HEK293T (cell line): ENCODE measurements around the gene SASS6.

ENCODE experiments used
- CTCF ChIA-PET: fragments of 350-600 bp; formaldehyde crosslinking; extraction: SDS; loops from one replicate; lab custom pipeline; 2021; ENCODE audit warnings: antibody characterized with exemption, inconsistent platforms; lab: Yijun Ruan, JAX
- POLR2A ChIA-PET: fragments of 350-600 bp; formaldehyde crosslinking; extraction: SDS; loops from one replicate; lab custom pipeline; 2020; ENCODE audit warnings: antibody characterized with exemption, inconsistent platforms; lab: Yijun Ruan, JAX
- DNase-seq: peaks from one replicate; pipeline ENCODE4 v3.0.0; 2012; ENCODE audit warnings: mixed read lengths; ENCODE audit errors: extremely low spot score
- ARNT ChIP-seq: fragments of 450-650 bp; IDR thresholded peaks from 2 replicates; pipeline ENCODE4 v1.6.1; 2017; ENCODE audit warnings: mild to moderate bottlenecking
- BHLHE40 ChIP-seq: fragments of 450-650 bp; IDR thresholded peaks from 2 replicates; pipeline ENCODE4 v1.6.1; 2016; ENCODE audit warnings: mild to moderate bottlenecking, moderate library complexity, borderline replicate concordance
- CTBP1 ChIP-seq: fragments of 450-650 bp; IDR thresholded peaks from 2 replicates; pipeline ENCODE4 v1.6.1; 2016; ENCODE audit warnings: borderline replicate concordance
- ELF4 ChIP-seq: fragments of 450-650 bp; IDR thresholded peaks from 2 replicates; pipeline ENCODE4 v1.6.1; 2017; ENCODE audit warnings: antibody characterized with exemption
- FOXA1 ChIP-seq: fragments of 450-650 bp; IDR thresholded peaks from 2 replicates; pipeline ENCODE4 v1.6.1; 2016; ENCODE audit warnings: mild to moderate bottlenecking
- FOXK2 ChIP-seq: fragments of 450-650 bp; IDR thresholded peaks from 2 replicates; pipeline ENCODE4 v1.6.1; 2016; ENCODE audit warnings: mild to moderate bottlenecking
- FOXM1 ChIP-seq: fragments of 450-650 bp; IDR thresholded peaks from 2 replicates; pipeline ENCODE4 v1.6.1; 2017; ENCODE audit warnings: mild to moderate bottlenecking, borderline replicate concordance
- HDGF ChIP-seq: fragments of 450-650 bp; IDR thresholded peaks from 2 replicates; pipeline ENCODE4 v1.6.1; 2017; ENCODE audit warnings: antibody characterized with exemption, borderline replicate concordance
- L3MBTL2 ChIP-seq: fragments of 450-650 bp; conservative IDR thresholded peaks from 2 replicates; pipeline ENCODE4 v1.6.1; 2016; ENCODE audit warnings: mild to moderate bottlenecking
- LEF1 ChIP-seq: fragments of 450-650 bp; IDR thresholded peaks from 2 replicates; pipeline ENCODE4 v1.6.1; 2017; ENCODE audit warnings: mild to moderate bottlenecking, borderline replicate concordance
- NFRKB ChIP-seq: fragments of 450-650 bp; IDR thresholded peaks from 2 replicates; pipeline ENCODE4 v1.6.1; 2016; ENCODE audit warnings: mild to moderate bottlenecking, moderate library complexity
- PKNOX1 ChIP-seq: fragments of 450-650 bp; IDR thresholded peaks from 2 replicates; pipeline ENCODE4 v1.6.1; 2016
- SP1 ChIP-seq: fragments of 450-650 bp; IDR thresholded peaks from 2 replicates; pipeline ENCODE4 v1.6.1; 2017
- SUZ12 ChIP-seq: fragments of 450-650 bp; IDR thresholded peaks from 2 replicates; pipeline ENCODE4 v1.6.1; 2016; ENCODE audit warnings: mild to moderate bottlenecking
- TARDBP ChIP-seq: fragments of 450-650 bp; IDR thresholded peaks from 2 replicates; pipeline ENCODE4 v1.6.1; 2016
- ZNF384 ChIP-seq: fragments of 450-650 bp; IDR thresholded peaks from 2 replicates; pipeline ENCODE4 v1.6.1; 2016

Gene SASS6

GRCh38 chr1:100089082-100089481 lies 43.6 kb downstream of the SASS6 start:
- ChIA-PET CTCF (no interaction called here), POLR2A (no interaction called here)
- TF ChIP-seq SUZ12 (no peak), FOXM1 (no peak), ELF4 (no peak)
- DNase-seq = no peak

- ChIA-PET CTCF (no interaction called here), POLR2A (interaction anchor here (1.1 kb wide), 1 partner anchor 46 kb away, joined by 3 read pairs; the partner anchor contains the start of genes SASS6 and TRMT13)
- DNase-seq = no peak
- TF ChIP-seq TARDBP (no peak), BHLHE40 (no peak), LEF1 (no peak), FOXA1 (no peak)
These were observed 45.3 kb downstream of the SASS6 start for GRCh38 chr1:100087396-100087795.

DNA sequence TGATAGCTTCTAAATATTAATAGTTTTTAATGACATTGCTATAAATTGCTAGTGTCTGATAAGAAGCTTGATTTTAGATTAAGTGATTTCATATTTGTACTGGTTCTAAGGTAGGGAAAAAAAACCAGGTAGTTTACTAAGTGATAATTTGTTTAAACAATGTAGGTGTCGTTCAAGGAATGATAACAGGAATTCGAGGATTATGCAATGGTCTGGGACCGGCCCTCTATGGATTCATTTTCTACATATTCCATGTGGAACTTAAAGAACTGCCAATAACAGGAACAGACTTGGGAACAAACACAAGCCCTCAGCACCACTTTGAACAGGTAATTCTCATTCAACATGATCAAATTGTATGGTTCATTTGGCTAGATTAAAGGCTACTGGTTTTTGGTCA lies 52.4 kb downstream of the SASS6 start:
- no peak for TF ChIP-seq ELF4
- TF ChIP-seq BHLHE40 = no peak
- TF ChIP-seq NFRKB = no peak
- TF ChIP-seq ZNF384 = no peak
- TF ChIP-seq FOXM1 = no peak
- TF ChIP-seq FOXA1 = no peak
- TF ChIP-seq HDGF = no peak
- no peak for TF ChIP-seq SP1
- TF ChIP-seq ARNT = no peak
- TF ChIP-seq SUZ12 = no peak
- no peak for TF ChIP-seq L3MBTL2
- no peak for TF ChIP-seq FOXK2
- no peak for TF ChIP-seq CTBP1
- TF ChIP-seq PKNOX1 = no peak
- no peak for TF ChIP-seq LEF1
- CTCF ChIA-PET = no interaction called here
- POLR2A ChIA-PET = no interaction called here

DNA sequence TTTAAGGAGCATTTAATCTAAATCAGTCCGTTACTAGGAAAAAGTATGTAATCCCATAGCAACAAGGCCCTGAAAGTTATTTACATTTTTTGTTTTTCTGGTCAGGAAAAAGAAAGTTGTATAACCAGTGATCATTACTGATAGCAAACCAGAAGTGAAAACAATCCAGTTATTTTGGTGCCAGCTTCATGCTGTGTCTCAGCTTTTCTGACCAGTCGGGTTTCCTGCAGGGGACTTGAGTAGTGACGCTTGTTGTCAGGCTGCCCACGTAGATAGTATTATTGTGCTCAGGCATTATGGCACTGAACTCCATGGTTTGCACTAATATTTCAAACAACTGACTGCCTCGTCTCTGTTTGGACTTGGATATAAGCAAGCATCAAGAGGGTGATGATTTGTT lies 55.2 kb downstream of the SASS6 start:
- POLR2A ChIA-PET = no interaction called here
- CTCF ChIA-PET = no interaction called here
- TF ChIP-seq ELF4 (no peak), FOXA1 (no peak), BHLHE40 (no peak), HDGF (no peak), CTBP1 (no peak), L3MBTL2 (no peak), LEF1 (no peak), NFRKB (no peak), PKNOX1 (no peak), TARDBP (no peak), ARNT (no peak), FOXM1 (no peak), SP1 (no peak), ZNF384 (no peak), SUZ12 (no peak), FOXK2 (no peak)
- no peak for DNase-seq

More for the DNA sequence above, 52.4 kb downstream of the SASS6 start:
- no peak for DNase-seq

DNA sequence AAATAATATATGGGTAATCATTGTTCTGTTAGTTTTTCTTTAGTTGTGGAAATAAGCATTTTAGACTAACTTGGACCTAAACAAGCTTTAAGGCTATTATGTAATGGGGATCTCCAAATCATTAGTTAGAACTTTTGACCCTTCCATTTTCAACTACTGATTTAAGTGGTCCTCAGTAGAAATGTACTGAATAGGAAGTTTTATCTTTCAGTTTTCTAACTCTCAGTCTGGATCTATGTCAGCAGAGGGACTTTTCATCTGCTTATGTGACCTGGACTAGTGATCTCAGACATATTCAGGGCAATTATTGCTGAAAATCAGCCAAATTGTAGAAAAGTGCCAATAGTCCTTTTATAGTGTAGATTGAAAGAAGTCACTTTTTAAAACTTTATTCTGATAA lies 56.0 kb downstream of the SASS6 start:
- no peak for TF ChIP-seq HDGF
- TF ChIP-seq ELF4 = no peak
- TF ChIP-seq TARDBP = no peak
- no peak for TF ChIP-seq L3MBTL2
- TF ChIP-seq FOXM1 = no peak
- no peak for TF ChIP-seq ZNF384
- TF ChIP-seq BHLHE40 = no peak
- no peak for TF ChIP-seq PKNOX1
- no peak for TF ChIP-seq LEF1
- TF ChIP-seq FOXK2 = no peak
- no peak for TF ChIP-seq CTBP1
- TF ChIP-seq FOXA1 = no peak
- no peak for TF ChIP-seq NFRKB
- TF ChIP-seq SP1 = no peak
- CTCF ChIA-PET = no interaction called here
- POLR2A ChIA-PET = no interaction called here
- no peak for DNase-seq

DNA sequence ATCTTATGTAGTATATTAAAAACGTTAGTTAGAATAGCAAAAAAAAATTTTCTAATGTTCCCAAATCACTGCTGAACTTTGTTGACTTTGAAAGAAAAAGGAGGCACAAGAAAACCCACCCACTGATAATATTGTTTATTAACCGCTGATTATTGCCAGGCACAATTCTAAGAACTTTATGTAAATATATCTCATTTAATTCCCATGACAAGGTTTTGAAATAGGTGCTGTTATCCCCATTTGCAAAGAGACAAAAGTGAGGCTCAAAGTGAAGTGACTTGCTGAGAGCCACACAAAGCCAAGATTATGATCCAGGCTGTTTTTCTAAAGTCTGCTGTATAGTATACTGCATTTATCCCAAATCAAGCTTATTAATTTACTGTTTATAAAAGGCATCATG lies 56.4 kb downstream of the SASS6 start:
- ChIA-PET POLR2A (interaction anchor here (0.5 kb wide), 1 partner anchor 828 kb away, joined by 3 read pairs; no protein-coding TSS in a partner anchor), CTCF (no interaction called here)
- no peak for TF ChIP-seq ZNF384
- no peak for TF ChIP-seq TARDBP
- no peak for TF ChIP-seq FOXK2
- TF ChIP-seq FOXA1 = no peak
- no peak for DNase-seq

DNA sequence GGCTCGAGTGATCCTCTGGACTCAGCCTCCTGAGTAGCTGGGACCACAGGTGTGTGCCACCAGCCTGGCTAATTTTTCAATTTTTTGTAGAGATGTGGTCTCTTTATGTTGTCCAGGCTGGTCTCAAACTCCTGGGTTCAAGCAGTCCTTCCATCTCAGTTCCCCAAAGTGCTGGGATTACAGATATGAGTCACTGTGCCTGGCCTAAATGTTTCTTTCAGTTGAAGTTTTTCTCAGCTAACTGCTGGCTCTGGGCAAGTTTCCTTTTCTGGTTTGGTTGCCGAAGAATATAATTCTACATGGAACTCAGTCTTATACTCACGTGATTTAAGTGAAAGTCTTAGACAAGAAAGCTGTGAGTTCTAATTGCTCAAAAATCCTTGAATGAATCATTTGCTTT lies 57.0 kb downstream of the SASS6 start:
- ChIA-PET POLR2A (interaction anchor here (0.5 kb wide), 1 partner anchor 828 kb away, joined by 3 read pairs; no protein-coding TSS in a partner anchor), CTCF (no interaction called here)

More for the DNA sequence above, 57.0 kb downstream of the SASS6 start:
- TF ChIP-seq CTBP1 (no peak), ARNT (no peak), ZNF384 (no peak), LEF1 (no peak), TARDBP (no peak), BHLHE40 (no peak)
- no peak for DNase-seq
